Progenitor cell of endocrine pancreas (in vitro differentiated cells): Measurements from ENCODE around the gene CPM. TPM values are rescaled to one million over a fixed set of nuclear protein-coding genes. Genes with fewer than 3 reads are reported as not detected.

Experiments
- DNase-seq: peaks from one replicate; pipeline ENCODE4 v3.0.0; 2021; ENCODE audit warnings: low spot score; ENCODE audit not compliant: unreplicated experiment
- H3K27ac Mint-ChIP-seq: 2 replicates; pipeline ENCODE4 v1.8.0; 2021; ENCODE audit warnings: mild to moderate bottlenecking, moderate library complexity, mixed read lengths
- H3K27me3 Mint-ChIP-seq: 2 replicates; pipeline ENCODE4 v1.8.0; 2021; ENCODE audit warnings: mixed read lengths
- H3K36me3 Mint-ChIP-seq: 2 replicates; pipeline ENCODE4 v1.8.0; 2022; ENCODE audit warnings: mixed read lengths; ENCODE audit not compliant: insufficient read depth
- H3K4me1 Mint-ChIP-seq: 2 replicates; pipeline ENCODE4 v1.8.0; 2021; ENCODE audit warnings: low read depth, mixed read lengths
- H3K4me3 Mint-ChIP-seq: 2 replicates; pipeline ENCODE4 v1.8.0; 2021; ENCODE audit warnings: low read depth, mild to moderate bottlenecking, moderate library complexity, mixed read lengths
- H3K9me3 Mint-ChIP-seq: 2 replicates; pipeline ENCODE4 v1.8.0; 2021; ENCODE audit warnings: low read depth, mixed read lengths
- CTCF ChIP-seq: fragments of 200-600 bp; sonication (generic); IDR thresholded peaks from one replicate; pipeline ENCODE4 v1.5.0; 2021; ENCODE audit warnings: antibody characterized with exemption, mild to moderate bottlenecking; ENCODE audit not compliant: unreplicated experiment
- total RNA-seq: library from RNA; stranded (reverse); gene quantifications from 2 replicates; pipeline ENCODE4 v1.2.1, GENCODE V29; 2021

Gene CPM
- total RNA-seq, 1 donor from 2014 or later = 28.0 TPM

GRCh38 chr12:68870443-68870842 is 62.5 kb downstream of the CPM start:
- Mint-ChIP-seq H3K9me3 (no peaks in the 10 kb centered on the region), H3K4me1 (peaks cover 3% of the 10 kb centered on the region), H3K27me3 (no peaks in the 10 kb centered on the region), H3K36me3 (peaks cover 4% of the 10 kb centered on the region), H3K27ac (no peak overlapping the region), H3K4me3 (no peak overlapping the region)
- no peak for TF ChIP-seq CTCF
- DNase-seq = no peak

DNA sequence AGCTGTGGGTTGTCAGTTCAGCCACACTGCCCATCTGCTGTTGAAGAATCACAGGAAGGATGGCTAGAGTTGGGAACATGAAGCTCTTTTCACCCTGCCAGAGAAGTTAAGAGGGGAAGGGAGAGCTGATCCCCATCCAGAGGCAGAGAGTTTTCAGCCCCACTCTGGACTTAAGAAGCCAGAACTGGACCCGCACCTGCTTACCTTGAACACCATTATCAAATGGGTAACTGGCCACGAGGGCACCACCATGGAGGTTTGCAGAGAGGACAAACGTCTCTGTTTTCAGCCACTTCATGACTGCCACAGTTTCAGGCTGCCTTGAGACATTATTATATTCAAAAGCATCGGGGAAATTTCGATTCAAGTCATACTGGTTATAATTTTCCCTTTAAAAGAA is 63.0 kb downstream of the CPM start:
- H3K27ac Mint-ChIP-seq = no peak overlapping the region
- no peak overlapping the region for H3K4me3 Mint-ChIP-seq
- no peaks in the 10 kb centered on the region for H3K9me3 Mint-ChIP-seq

GRCh38 chr12:68868043-68868790 is 64.8 kb downstream of the CPM start:
- no peak for DNase-seq
- Mint-ChIP-seq H3K27me3 (no peaks in the 10 kb centered on the region), H3K27ac (peak overlapping the region; percentile 81), H3K9me3 (no peaks in the 10 kb centered on the region), H3K4me1 (peaks cover 3% of the 10 kb centered on the region), H3K4me3 (no peak overlapping the region), H3K36me3 (peaks cover 4% of the 10 kb centered on the region)
- no peak for TF ChIP-seq CTCF

More for the DNA sequence above, 63.0 kb downstream of the CPM start:
- no peak for TF ChIP-seq CTCF
- Mint-ChIP-seq H3K27me3 (no peaks in the 10 kb centered on the region), H3K4me1 (peaks cover 3% of the 10 kb centered on the region), H3K36me3 (peaks cover 4% of the 10 kb centered on the region)
- DNase-seq = no peak

DNA sequence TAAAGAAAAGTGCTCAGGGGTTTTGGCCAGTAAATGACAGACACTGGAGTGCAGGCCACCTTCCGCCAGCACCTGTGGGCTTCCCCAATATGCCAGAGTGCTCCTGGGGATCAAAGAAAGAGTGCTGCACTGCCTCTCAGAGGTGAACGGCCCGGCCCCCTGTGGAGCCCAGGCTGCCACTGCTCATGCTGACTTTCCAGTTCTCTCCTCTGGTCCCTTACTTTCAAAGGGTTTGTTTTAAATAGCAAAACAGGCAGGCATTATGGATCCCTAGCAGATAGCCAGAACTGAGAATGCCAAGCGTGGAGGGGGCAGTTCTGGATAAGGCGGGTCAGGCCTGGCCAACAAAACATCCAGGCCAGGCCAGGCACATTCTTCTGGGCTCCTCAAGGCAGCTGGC is 65.4 kb downstream of the CPM start:
- TF ChIP-seq CTCF = no peak
- Mint-ChIP-seq H3K4me3 (no peak overlapping the region), H3K27me3 (no peaks in the 10 kb centered on the region), H3K4me1 (peaks cover 3% of the 10 kb centered on the region), H3K27ac (peak overlapping the region; percentile 81), H3K9me3 (no peaks in the 10 kb centered on the region), H3K36me3 (peaks cover 4% of the 10 kb centered on the region)
- DNase-seq = no peak

DNA sequence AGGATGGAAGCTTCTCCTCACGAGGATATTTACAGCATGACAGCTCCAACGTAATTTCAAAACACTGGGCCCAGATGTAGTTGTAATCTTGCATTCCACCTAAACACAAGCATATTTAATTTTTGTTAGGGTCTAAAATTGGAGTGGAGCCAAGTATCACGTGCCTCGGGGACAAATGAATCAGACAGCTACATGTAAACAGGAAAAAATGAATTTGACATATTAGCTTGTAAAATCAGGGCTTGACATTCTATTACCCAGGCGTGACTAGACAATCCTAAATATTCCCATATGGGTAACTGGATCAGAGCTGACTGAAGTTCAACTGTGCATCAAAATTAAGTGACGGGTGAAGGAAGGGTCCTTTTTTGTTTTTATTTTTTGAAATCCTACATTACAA is 66.0 kb downstream of the CPM start:
- peaks cover 4% of the 10 kb centered on the region for H3K36me3 Mint-ChIP-seq
- no peaks in the 10 kb centered on the region for H3K9me3 Mint-ChIP-seq
- H3K27me3 Mint-ChIP-seq = no peaks in the 10 kb centered on the region
- H3K27ac Mint-ChIP-seq = no peak overlapping the region
- no peak for TF ChIP-seq CTCF
- peaks cover 3% of the 10 kb centered on the region for H3K4me1 Mint-ChIP-seq
- no peak for DNase-seq
- H3K4me3 Mint-ChIP-seq = no peak overlapping the region
